SU-DHL-6 (cell line): Measurements from ENCODE around the gene TSPYL2.

Source experiments
- EZH2phosphoT487 ChIP-seq: fragments of 200-600 bp; sonication (generic), shearing (Covaris generic); conservative IDR thresholded peaks from 2 replicates; pipeline ENCODE4 v1.6.1; 2018; ENCODE audit warnings: mild to moderate bottlenecking, antibody characterized with exemption, low read length, moderate library complexity, mixed read lengths
- TF ChIP-seq, protein P1 (sequence below): fragments of 200-600 bp; sonication (generic); IDR thresholded peaks from one replicate; pipeline ENCODE4 v1.5.1; 2017; ENCODE audit warnings: antibody characterized with exemption, mild to moderate bottlenecking, low read length, moderate library complexity; ENCODE audit not compliant: insufficient read depth, poor library complexity, severe bottlenecking

DNA sequence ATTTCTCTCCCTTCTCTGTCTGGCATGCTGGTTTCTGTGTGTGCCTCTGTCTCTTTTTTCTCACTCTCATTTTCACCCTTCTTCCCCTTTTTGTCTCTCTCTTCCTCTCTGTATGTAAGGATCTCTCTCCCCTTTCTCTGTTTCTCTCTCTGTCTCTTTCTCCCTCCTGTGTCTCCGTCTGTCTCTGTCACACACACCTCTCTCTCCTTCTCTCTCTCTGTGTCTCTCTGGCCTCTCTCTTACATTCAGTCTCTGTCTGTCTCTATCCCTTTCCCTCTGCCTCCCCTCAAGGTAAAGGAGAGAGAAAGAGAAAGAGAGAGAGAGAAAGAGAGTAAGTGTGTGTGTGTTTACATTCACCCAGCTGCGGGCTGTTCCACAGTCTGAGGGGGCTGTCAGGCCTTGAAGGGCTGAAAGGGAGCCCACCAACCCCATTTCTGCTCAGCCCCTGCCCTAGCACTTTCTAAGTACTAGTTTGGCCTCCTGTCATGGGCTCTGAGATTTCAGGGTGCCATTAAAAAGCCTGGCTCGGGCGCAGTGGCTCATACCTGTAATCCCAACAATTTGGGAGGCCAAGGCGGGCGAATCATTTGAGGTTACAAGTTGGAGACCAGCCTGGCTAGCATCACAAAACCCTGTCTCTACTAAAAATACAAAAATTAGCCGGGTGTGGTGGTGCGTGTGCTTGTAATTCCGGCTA is 9.6 kb upstream of the TSPYL2 start:
- no peak for TF ChIP-seq EZH2phosphoT487
- TF ChIP-seq, protein P1, sequence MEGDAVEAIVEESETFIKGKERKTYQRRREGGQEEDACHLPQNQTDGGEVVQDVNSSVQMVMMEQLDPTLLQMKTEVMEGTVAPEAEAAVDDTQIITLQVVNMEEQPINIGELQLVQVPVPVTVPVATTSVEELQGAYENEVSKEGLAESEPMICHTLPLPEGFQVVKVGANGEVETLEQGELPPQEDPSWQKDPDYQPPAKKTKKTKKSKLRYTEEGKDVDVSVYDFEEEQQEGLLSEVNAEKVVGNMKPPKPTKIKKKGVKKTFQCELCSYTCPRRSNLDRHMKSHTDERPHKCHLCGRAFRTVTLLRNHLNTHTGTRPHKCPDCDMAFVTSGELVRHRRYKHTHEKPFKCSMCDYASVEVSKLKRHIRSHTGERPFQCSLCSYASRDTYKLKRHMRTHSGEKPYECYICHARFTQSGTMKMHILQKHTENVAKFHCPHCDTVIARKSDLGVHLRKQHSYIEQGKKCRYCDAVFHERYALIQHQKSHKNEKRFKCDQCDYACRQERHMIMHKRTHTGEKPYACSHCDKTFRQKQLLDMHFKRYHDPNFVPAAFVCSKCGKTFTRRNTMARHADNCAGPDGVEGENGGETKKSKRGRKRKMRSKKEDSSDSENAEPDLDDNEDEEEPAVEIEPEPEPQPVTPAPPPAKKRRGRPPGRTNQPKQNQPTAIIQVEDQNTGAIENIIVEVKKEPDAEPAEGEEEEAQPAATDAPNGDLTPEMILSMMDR: no peak
